Left ventricle myocardium inferior (tissue), 1 donor: ENCODE results near the gene KIAA1328. TPM values are rescaled to one million over a fixed set of nuclear protein-coding genes. Genes with fewer than 3 reads are reported as not detected.

Experiments
- DNase-seq: peaks from one replicate; pipeline ENCODE4 v3.0.0-alpha.2; 2020
- H3K27ac ChIP-seq: fragments of 200-600 bp; replicated peaks from 2 replicates; pipeline ENCODE4 v1.8.0; 2021
- H3K27me3 ChIP-seq: fragments of 200-600 bp; 2 replicates; pipeline ENCODE4 v1.8.0; 2021; ENCODE audit warnings: low read depth
- H3K36me3 ChIP-seq: fragments of 200-600 bp; 2 replicates; pipeline ENCODE4 v1.8.0; 2021
- H3K4me1 ChIP-seq: fragments of 200-600 bp; 2 replicates; pipeline ENCODE4 v1.8.0; 2021
- H3K4me3 ChIP-seq: fragments of 200-600 bp; 2 replicates; pipeline ENCODE4 v1.8.0; 2021; ENCODE audit warnings: mild to moderate bottlenecking, moderate library complexity
- H3K9me3 ChIP-seq: fragments of 200-600 bp; replicated peaks from 2 replicates; pipeline ENCODE4 v1.8.0; 2021
- CTCF ChIP-seq: fragments of 200-600 bp; IDR thresholded peaks from 2 replicates; pipeline ENCODE4 v1.8.0; 2021; ENCODE audit warnings: antibody characterized with exemption, mild to moderate bottlenecking, borderline replicate concordance
- intact Hi-C: fragments of 100-400 bp; cut with micrococcal nuclease; formaldehyde crosslinking; loops from one replicate; pipeline ENCODE4 v1.11.0; 2022
- total RNA-seq: library from RNA; stranded (reverse); fragmentation: NEBNext Ultra II Directional; extraction: Animal tissue kit (Norgen Biotek cat#: 25700); gene quantifications from one replicate; pipeline ENCODE4 v1.2.1, GENCODE V29; 2021
- donor health status: DM: no; HTN: yes; CAD: no; lungs with severe emphysema.

KIAA1328 gene
- total RNA-seq, 1 donor from 2014 or later: 4.0 TPM

DNA sequence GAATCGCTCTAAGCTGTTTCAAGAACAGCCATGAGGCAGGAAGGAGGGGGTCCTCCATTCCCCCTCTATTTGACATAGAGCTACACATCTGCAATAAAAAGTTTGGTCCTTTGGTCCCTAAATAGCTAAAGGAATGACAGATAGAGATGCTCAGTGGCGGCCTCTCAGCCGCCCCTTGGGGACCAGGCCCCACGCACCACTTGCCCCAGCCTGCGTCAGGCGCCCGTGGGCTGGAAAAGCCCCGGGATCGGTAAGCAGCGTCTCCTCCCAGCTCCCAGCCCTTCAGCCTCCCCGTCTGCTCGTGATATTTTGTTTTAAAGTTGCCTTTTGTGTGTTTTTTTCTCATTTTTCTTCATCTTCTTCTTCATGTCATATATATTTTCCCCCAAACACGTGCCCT is 415.7 kb downstream of the KIAA1328 start:
- no peak overlapping the region for H3K27ac ChIP-seq
- no peak for DNase-seq

DNA sequence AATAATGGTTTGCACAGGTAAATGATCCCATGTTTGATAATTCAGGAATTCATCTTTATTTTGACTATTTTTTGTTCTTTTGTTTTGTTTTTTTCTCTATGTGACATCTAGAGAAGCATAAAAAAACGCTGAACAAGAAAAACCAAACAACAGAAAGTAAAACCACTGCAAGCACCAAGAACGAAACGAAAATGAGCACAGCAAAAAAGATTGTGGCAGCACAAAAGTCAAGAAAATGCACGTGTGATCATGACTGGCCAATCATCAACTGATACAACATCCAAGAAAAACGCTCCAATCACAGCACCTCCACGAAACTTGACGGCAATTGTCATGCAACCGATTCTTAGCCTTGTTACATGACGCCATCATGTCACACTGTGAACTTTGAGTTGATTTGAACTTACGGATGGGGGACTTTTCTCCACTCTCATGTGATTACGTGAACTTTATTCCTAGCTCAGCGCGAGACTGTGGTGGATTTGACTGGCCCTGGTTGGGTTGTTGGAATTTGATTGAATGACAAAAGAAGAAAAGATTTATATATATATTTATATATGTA is 417.9 kb downstream of the KIAA1328 start:
- intact Hi-C loops: no loop called here
- Histone ChIP-seq H3K4me3 (no peak overlapping the region), H3K4me1 (peaks cover 5% of the 10 kb centered on the region), H3K27ac (no peak overlapping the region), H3K36me3 (no peaks in the 10 kb centered on the region), H3K27me3 (peaks cover 66% of the 10 kb centered on the region), H3K9me3 (no peaks in the 10 kb centered on the region)
- no peak for DNase-seq
- no peak for TF ChIP-seq CTCF

More for the DNA sequence above, 415.7 kb downstream of the KIAA1328 start:
- intact Hi-C loops: no loop called here
- Histone ChIP-seq H3K27me3 (peaks cover 57% of the 10 kb centered on the region), H3K4me3 (no peak overlapping the region), H3K36me3 (no peaks in the 10 kb centered on the region), H3K9me3 (no peaks in the 10 kb centered on the region), H3K4me1 (peaks cover 5% of the 10 kb centered on the region)
- no peak for TF ChIP-seq CTCF

DNA sequence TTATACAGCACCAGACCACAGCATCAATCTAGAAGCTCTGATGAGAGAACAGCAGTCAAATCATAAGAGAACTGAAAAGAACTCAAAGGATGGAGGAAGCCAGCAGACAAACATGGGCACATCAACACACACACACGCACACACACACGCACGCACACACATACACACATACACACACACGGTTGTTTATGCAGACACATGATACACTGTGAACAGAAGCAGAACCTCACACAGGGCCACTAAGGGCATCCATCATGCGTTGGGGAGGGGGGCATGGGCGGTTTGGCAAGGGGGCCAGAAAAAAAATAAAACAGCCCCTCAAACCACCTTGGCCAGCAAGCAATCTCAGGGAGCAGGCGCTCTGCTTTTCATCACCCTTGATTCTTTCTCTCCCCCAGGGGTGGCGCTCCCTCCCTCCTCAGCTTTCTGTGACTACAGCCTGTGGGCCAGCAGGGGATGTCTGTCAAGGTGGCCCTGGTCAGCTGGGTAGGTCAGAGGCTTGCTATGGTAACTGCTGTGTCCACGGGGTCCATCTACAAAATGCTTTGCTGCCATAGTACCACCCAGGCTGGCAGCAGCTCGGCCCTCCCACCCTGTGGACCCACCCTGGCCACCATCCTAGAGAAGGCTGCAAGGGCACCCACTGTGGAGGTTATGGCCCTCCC is 418.7 kb downstream of the KIAA1328 start:
- TF ChIP-seq CTCF: no peak
- Histone ChIP-seq H3K27ac (no peak overlapping the region), H3K9me3 (no peaks in the 10 kb centered on the region), H3K27me3 (peaks cover 66% of the 10 kb centered on the region), H3K4me1 (peaks cover 5% of the 10 kb centered on the region), H3K4me3 (no peak overlapping the region), H3K36me3 (no peaks in the 10 kb centered on the region)
- intact Hi-C loops: no loop called here
- DNase-seq: no peak

DNA sequence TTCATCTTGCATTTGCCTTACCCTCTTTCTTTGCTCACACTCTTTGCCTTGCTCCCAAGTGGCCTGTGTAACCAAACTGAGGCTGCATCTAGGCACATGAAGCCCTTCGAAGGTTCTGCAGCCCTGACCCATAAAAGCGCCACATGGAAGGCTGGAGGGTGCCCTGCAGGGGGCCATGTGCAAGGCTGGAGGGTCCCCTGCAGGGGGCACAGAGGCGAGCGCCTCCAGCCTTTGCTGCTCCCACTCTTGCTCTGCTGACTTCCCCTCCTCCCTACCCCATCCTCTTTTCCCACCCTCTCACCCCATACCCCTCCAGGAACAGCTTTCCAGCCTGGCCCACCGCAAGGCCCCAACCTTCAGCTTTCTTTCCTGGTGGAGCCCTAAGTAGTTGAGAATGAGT is 419.4 kb downstream of the KIAA1328 start:
- Histone ChIP-seq H3K9me3 (no peaks in the 10 kb centered on the region), H3K36me3 (no peaks in the 10 kb centered on the region), H3K27me3 (peaks cover 66% of the 10 kb centered on the region), H3K27ac (no peak overlapping the region), H3K4me3 (no peak overlapping the region), H3K4me1 (peaks cover 5% of the 10 kb centered on the region)
- TF ChIP-seq CTCF: no peak
- no peak for DNase-seq
- intact Hi-C loops: no loop called here

DNA sequence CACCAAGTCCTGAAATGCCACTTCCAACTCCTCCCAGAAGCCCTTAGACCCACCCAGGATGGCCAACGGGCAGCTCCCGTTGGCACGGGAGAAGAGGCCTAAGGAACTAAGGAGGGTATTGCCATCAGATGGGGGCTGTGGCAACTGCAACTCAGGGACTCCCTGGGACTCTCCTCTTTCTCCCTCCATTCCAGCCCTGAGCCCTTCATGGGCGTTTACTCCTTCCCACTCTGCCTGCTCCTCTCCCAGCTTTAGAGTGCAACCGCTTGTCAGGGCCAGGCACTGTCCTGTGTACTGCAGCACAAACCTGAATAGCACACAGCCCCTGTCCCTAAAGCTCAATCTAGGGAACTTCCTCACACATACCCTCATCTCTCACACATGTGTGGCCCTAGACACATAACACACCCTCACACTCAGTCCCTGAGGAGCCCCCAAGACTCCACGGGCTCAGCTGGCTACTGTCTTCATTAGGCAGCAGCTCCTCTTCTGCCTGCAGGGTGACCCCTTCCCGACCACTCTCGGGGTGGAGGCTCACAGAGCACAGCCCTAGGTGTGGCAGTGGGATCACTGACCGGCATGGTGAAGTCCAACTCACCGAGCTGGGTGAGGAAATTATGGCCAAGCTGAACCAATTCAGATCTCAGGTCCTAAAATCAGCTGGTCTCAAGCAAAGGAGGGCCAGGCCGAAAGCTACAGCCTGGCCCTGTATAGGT is 420.4 kb downstream of the KIAA1328 start:
- no peak for TF ChIP-seq CTCF
- no peak for DNase-seq
- intact Hi-C loops: no loop called here
- Histone ChIP-seq H3K4me3 (no peak overlapping the region), H3K4me1 (peaks cover 7% of the 10 kb centered on the region), H3K27me3 (peaks cover 66% of the 10 kb centered on the region), H3K36me3 (no peaks in the 10 kb centered on the region), H3K9me3 (no peaks in the 10 kb centered on the region), H3K27ac (no peak overlapping the region)
